MM.1S (cell line): ENCODE measurements around the gene MME.

Experiments used
- DNase-seq: peaks from one replicate; pipeline ENCODE4 v3.0.0-alpha.2; 2015
- H2AFZ ChIP-seq: fragments of 300-600 bp; sonication (generic); 2 replicates; pipeline ENCODE4 v1.6.0; 2016; ENCODE audit warnings: antibody characterized with exemption, low read length
- H3F3A ChIP-seq: fragments of 300-600 bp; sonication (generic); 2 replicates; pipeline ENCODE4 v1.6.1; 2016; ENCODE audit warnings: mild to moderate bottlenecking, antibody characterized with exemption, low read length, moderate library complexity, mixed read lengths; ENCODE audit not compliant: insufficient read depth
- H3K27ac ChIP-seq: fragments of 300-600 bp; sonication (generic); 2 replicates; pipeline ENCODE4 v1.5.1; 2016; ENCODE audit warnings: mild to moderate bottlenecking, low read length
- H3K27me3 ChIP-seq: fragments of 300-600 bp; sonication (generic); replicated peaks from 2 replicates; pipeline ENCODE4 v1.6.0; 2016; ENCODE audit warnings: low read length; ENCODE audit not compliant: insufficient read depth
- H3K36me3 ChIP-seq: fragments of 300-600 bp; sonication (generic); replicated peaks from 2 replicates; pipeline ENCODE4 v1.6.1; 2016; ENCODE audit warnings: mild to moderate bottlenecking, low read length, mixed read lengths; ENCODE audit not compliant: insufficient read depth
- H3K4me1 ChIP-seq: fragments of 300-600 bp; sonication (generic); 2 replicates; pipeline ENCODE4 v1.6.1; 2016; ENCODE audit warnings: low read length, mixed read lengths
- H3K4me2 ChIP-seq: fragments of 300-600 bp; sonication (generic); 2 replicates; pipeline ENCODE4 v1.6.0; 2016; ENCODE audit warnings: low read depth, low read length
- H3K4me3 ChIP-seq: fragments of 300-600 bp; sonication (generic); 2 replicates; pipeline ENCODE4 v1.5.1; 2016; ENCODE audit warnings: low read length, mixed read lengths
- H3K79me2 ChIP-seq: fragments of 300-600 bp; sonication (generic); 2 replicates; pipeline ENCODE4 v1.6.1; 2016; ENCODE audit warnings: mixed run types, low read length, mixed read lengths
- H3K9ac ChIP-seq: fragments of 300-600 bp; sonication (generic); 2 replicates; pipeline ENCODE4 v1.6.1; 2016; ENCODE audit warnings: low read length, mixed read lengths
- H3K9me2 ChIP-seq: fragments of 300-600 bp; sonication (generic); replicated peaks from 2 replicates; pipeline ENCODE4 v1.6.1; 2016; ENCODE audit warnings: mild to moderate bottlenecking, low read length, mixed read lengths; ENCODE audit not compliant: insufficient read depth
- H3K9me3 ChIP-seq: fragments of 300-600 bp; sonication (generic); replicated peaks from 2 replicates; pipeline ENCODE4 v1.6.1; 2016; ENCODE audit warnings: mild to moderate bottlenecking, low read length, mixed read lengths; ENCODE audit not compliant: insufficient read depth
- H4K20me1 ChIP-seq: fragments of 300-600 bp; sonication (generic); 2 replicates; pipeline ENCODE4 v1.6.1; 2016; ENCODE audit warnings: mild to moderate bottlenecking, low read length, moderate library complexity, mixed read lengths; ENCODE audit not compliant: insufficient read depth
- CTCF ChIP-seq: fragments of 300-600 bp; sonication (generic); IDR thresholded peaks from 2 replicates; pipeline ENCODE4 v1.5.1; 2016; ENCODE audit warnings: antibody characterized with exemption, low read length, mixed read lengths
- EZH2 ChIP-seq: fragments of 300-600 bp; sonication (generic); optimal IDR thresholded peaks from 2 replicates; pipeline ENCODE3; 2017; ENCODE audit warnings: low read depth, mild to moderate bottlenecking, antibody characterized with exemption, low read length, mixed read lengths
- EZH2phosphoT487 ChIP-seq: fragments of 300-600 bp; sonication (generic); IDR thresholded peaks from 2 replicates; pipeline ENCODE4 v1.6.1; 2018; ENCODE audit warnings: antibody characterized with exemption, low read length

MME gene

GRCh38 chr3:155154255-155154654, 74.1 kb downstream of the MME start:
- no peak overlapping the region for H2AFZ ChIP-seq
- H3K4me1 ChIP-seq, result no peaks in the 10 kb centered on the region
- H3K27ac ChIP-seq, result no peak overlapping the region
- H3K79me2 ChIP-seq, result no peaks in the 10 kb centered on the region
- no peaks in the 10 kb centered on the region for H3K36me3 ChIP-seq
- H3K4me2 ChIP-seq, result no peak overlapping the region
- H3K9me3 ChIP-seq, result no peaks in the 10 kb centered on the region
- H4K20me1 ChIP-seq, result no peaks in the 10 kb centered on the region
- TF ChIP-seq EZH2phosphoT487 (no peak), EZH2 (no peak), CTCF (no peak)
- no peak for DNase-seq
- H3F3A ChIP-seq, result no peaks in the 10 kb centered on the region
- H3K4me3 ChIP-seq, result no peak overlapping the region
- no peak overlapping the region for H3K9ac ChIP-seq
- no peaks in the 10 kb centered on the region for H3K9me2 ChIP-seq
- H3K27me3 ChIP-seq, result no peaks in the 10 kb centered on the region

GRCh38 chr3:155158346-155159037, 78.4 kb downstream of the MME start:
- H3K9me2 ChIP-seq, result no peaks in the 10 kb centered on the region
- H3K36me3 ChIP-seq, result no peaks in the 10 kb centered on the region
- H3K4me1 ChIP-seq, result no peaks in the 10 kb centered on the region
- no peaks in the 10 kb centered on the region for H3K9me3 ChIP-seq
- H3F3A ChIP-seq, result no peaks in the 10 kb centered on the region
- H3K27ac ChIP-seq, result no peak overlapping the region
- no peak for DNase-seq
- H2AFZ ChIP-seq, result no peak overlapping the region
- H4K20me1 ChIP-seq, result no peaks in the 10 kb centered on the region
- no peaks in the 10 kb centered on the region for H3K27me3 ChIP-seq
- no peak overlapping the region for H3K4me2 ChIP-seq
- no peaks in the 10 kb centered on the region for H3K79me2 ChIP-seq
- H3K4me3 ChIP-seq, result no peak overlapping the region
- TF ChIP-seq EZH2phosphoT487, result no peak
- TF ChIP-seq CTCF, result no peak
- TF ChIP-seq EZH2, result no peak
- no peak overlapping the region for H3K9ac ChIP-seq

- TF ChIP-seq EZH2phosphoT487 (no peak), CTCF (no peak), EZH2 (no peak)
- Histone ChIP-seq H3K9me2 (no peaks in the 10 kb centered on the region), H3K27ac (no peak overlapping the region), H3K27me3 (no peaks in the 10 kb centered on the region), H3K36me3 (no peaks in the 10 kb centered on the region), H4K20me1 (no peaks in the 10 kb centered on the region), H3K4me2 (no peak overlapping the region), H2AFZ (no peak overlapping the region), H3K79me2 (no peaks in the 10 kb centered on the region), H3K4me3 (no peak overlapping the region), H3K4me1 (no peaks in the 10 kb centered on the region), H3F3A (no peaks in the 10 kb centered on the region), H3K9me3 (no peaks in the 10 kb centered on the region), H3K9ac (no peak overlapping the region)
- no peak for DNase-seq
Observed at GRCh38 chr3:155159301-155159700, 79.2 kb downstream of the MME start.
